GM23338 (cell line): Measurements from ENCODE around the gene ARHGEF3. TPM values are rescaled to one million over a fixed set of nuclear protein-coding genes. Genes with fewer than 3 reads are reported as not detected.

Experiments used
- ATAC-seq: fragments of 200-7000 bp; cut with Tn5 transposase; 3 replicates; pipeline ENCODE4 v1.9.1; 2020
- DNase-seq: peaks from one replicate; pipeline ENCODE4 v3.0.0-alpha.2; 2015; ENCODE audit warnings: low spot score
- H2AFZ ChIP-seq: fragments of 200-600 bp; sonication (generic); 2 replicates; pipeline ENCODE4 v1.8.0; 2016; ENCODE audit warnings: antibody characterized with exemption, mild to moderate bottlenecking, moderate library complexity
- H3F3A ChIP-seq: fragments of 200-600 bp; sonication (generic); replicated peaks from 2 replicates; pipeline ENCODE4 v1.8.0; 2017; ENCODE audit warnings: antibody characterized with exemption, mixed run types, low read depth
- H3K27ac ChIP-seq: fragments of 200-600 bp; sonication (generic); 2 replicates; pipeline ENCODE4 v1.6.1; 2016; ENCODE audit warnings: low read depth
- H3K27me3 ChIP-seq: fragments of 200-600 bp; sonication (generic); 2 replicates; pipeline ENCODE4 v1.8.0; 2016; ENCODE audit warnings: mild to moderate bottlenecking, mixed run types, moderate library complexity; ENCODE audit not compliant: insufficient read depth
- H3K36me3 ChIP-seq: fragments of 200-600 bp; sonication (generic); 2 replicates; pipeline ENCODE4 v1.8.0; 2016; ENCODE audit warnings: mild to moderate bottlenecking; ENCODE audit not compliant: insufficient read depth
- H3K4me1 ChIP-seq: fragments of 200-600 bp; sonication (generic); 2 replicates; pipeline ENCODE4 v1.8.0; 2016; ENCODE audit warnings: mild to moderate bottlenecking, moderate library complexity; ENCODE audit not compliant: insufficient read depth
- H3K4me2 ChIP-seq: fragments of 200-600 bp; sonication (generic); 2 replicates; pipeline ENCODE4 v1.7.1; 2017; ENCODE audit warnings: mixed run types
- H3K4me3 ChIP-seq: fragments of 200-600 bp; sonication (generic); 2 replicates; pipeline ENCODE4 v1.6.1; 2016; ENCODE audit warnings: mixed run types
- H3K79me2 ChIP-seq: fragments of 200-600 bp; sonication (generic); replicated peaks from 2 replicates; pipeline ENCODE4 v1.8.0; 2017; ENCODE audit warnings: mild to moderate bottlenecking; ENCODE audit not compliant: insufficient read depth
- H3K9me2 ChIP-seq: fragments of 200-600 bp; sonication (generic); 2 replicates; pipeline ENCODE4 v1.8.0; 2017; ENCODE audit not compliant: insufficient read depth
- H4K20me1 ChIP-seq: fragments of 200-600 bp; sonication (generic); replicated peaks from 2 replicates; pipeline ENCODE4 v1.8.0; 2017; ENCODE audit warnings: mild to moderate bottlenecking; ENCODE audit not compliant: insufficient read depth
- H3K27ac Mint-ChIP-seq: 2 replicates; pipeline ENCODE4 v1.8.0; 2020; ENCODE audit warnings: inconsistent platforms, mild to moderate bottlenecking, moderate library complexity, mixed read lengths
- H3K27me3 Mint-ChIP-seq: 3 replicates; pipeline ENCODE4 v1.8.0; 2022; ENCODE audit warnings: low read depth, mild to moderate bottlenecking, moderate library complexity, mixed read lengths, inconsistent platforms; ENCODE audit not compliant: insufficient read depth, poor library complexity
- H3K36me3 Mint-ChIP-seq: 3 replicates; pipeline ENCODE4 v1.8.0; 2021; ENCODE audit warnings: low read depth, mild to moderate bottlenecking, inconsistent platforms, moderate library complexity, mixed read lengths
- H3K4me1 Mint-ChIP-seq: 3 replicates; pipeline ENCODE4 v1.8.0; 2020; ENCODE audit warnings: mild to moderate bottlenecking, inconsistent platforms, mixed read lengths
- H3K4me3 Mint-ChIP-seq: 3 replicates; pipeline ENCODE4 v1.8.0; 2021; ENCODE audit warnings: moderate library complexity, mild to moderate bottlenecking, inconsistent platforms, mixed read lengths
- H3K9me3 Mint-ChIP-seq: 3 replicates; pipeline ENCODE4 v1.8.0; 2020; ENCODE audit warnings: moderate library complexity, mild to moderate bottlenecking, inconsistent platforms, mixed read lengths
- CREB1 ChIP-seq: fragments of 250-450 bp; sonication (Bioruptor Pico); IDR thresholded peaks from 2 replicates; pipeline ENCODE4 v1.5.0; 2020; ENCODE audit warnings: low read depth, mild to moderate bottlenecking, moderate library complexity
- CTCF ChIP-seq, 2 experiments: fragments of 200-600 bp in 1 of 2; sonication (generic) in 1 of 2; conservative IDR thresholded peaks; 2 replicates each; pipeline versions ENCODE4 v1.5.1 to v1.6.1; 2016 to 2017; ENCODE audit warnings: antibody characterized with exemption in 2 of 2, low read depth in 2 of 2, mild to moderate bottlenecking in 2 of 2, moderate library complexity in 1 of 2
- ETS1 ChIP-seq: IDR thresholded peaks from 2 replicates; pipeline ENCODE4 v1.6.1; 2016; ENCODE audit warnings: antibody characterized with exemption
- EZH2 ChIP-seq: fragments of 200-600 bp; sonication (generic); IDR thresholded peaks from one replicate; pipeline ENCODE4 v1.8.0; 2017; ENCODE audit warnings: antibody characterized with exemption, mild to moderate bottlenecking, low read depth; ENCODE audit not compliant: unreplicated experiment
- REST ChIP-seq: IDR thresholded peaks from one replicate; pipeline ENCODE4 v1.6.1; 2018; ENCODE audit warnings: antibody characterized with exemption; ENCODE audit not compliant: unreplicated experiment
- ZNF114 ChIP-seq: fragments of 250-450 bp; sonication (Bioruptor Pico); IDR thresholded peaks from 2 replicates; pipeline ENCODE4 v1.5.0; 2020; ENCODE audit warnings: mild to moderate bottlenecking, moderate library complexity
- ZNF331 ChIP-seq: fragments of 250-450 bp; sonication (Bioruptor Pico); IDR thresholded peaks from 2 replicates; pipeline ENCODE4 v1.5.0; 2020; ENCODE audit warnings: low read depth, mild to moderate bottlenecking, moderate library complexity
- polyA plus RNA-seq: library from polyadenylated mRNA; unstranded; fragments of >200 nt; fragmentation: Nextera tagmentation; extraction: Ambion mirVana; gene quantifications from 2 replicates; pipeline ENCODE4 v1.2.1, GENCODE V29; 2016
- total RNA-seq: library from RNA; depleted of rRNA; stranded (reverse); fragments of >200 nt; shearing (Covaris generic); gene quantifications from 2 replicates; pipeline ENCODE4 v1.2.3, GENCODE V29; 2014

The ARHGEF3 gene
- total and polyA plus RNA-seq, 2 experiments from 2014 or later, result 5.0 to 5.1 TPM

GRCh38 chr3:56772952-56773938 is 28.5 kb downstream of the ARHGEF3 start (continued):
- TF ChIP-seq CTCF (conservative IDR thresholded peaks at IDR 0.05; ENCODE audit: low read depth in 2 of 2) (no peak), CREB1 (CRISPR knock-in tag) (no peak), ETS1 (no peak), ZNF114 (CRISPR knock-in tag) (no peak)

- H3K27me3 Mint-ChIP-seq, result no peaks in the 10 kb centered on the region
- ATAC-seq (no peak), DNase-seq (no peak)
- Histone ChIP-seq H3K27me3 (no peaks in the 10 kb centered on the region), H3K36me3 (no peaks in the 10 kb centered on the region), H2AFZ (no peak overlapping the region), H4K20me1 (peaks cover 3% of the 10 kb centered on the region; the same call in 1 of the 2 replicates), H3K4me2 (no peak overlapping the region), H3K4me3 (no peak overlapping the region), H3K9me2 (no peaks in the 10 kb centered on the region), H3K4me1 (no peaks in the 10 kb centered on the region), H3F3A (no peaks in the 10 kb centered on the region), H3K27ac (no peak overlapping the region), H3K79me2 (no peaks in the 10 kb centered on the region)
- no peak overlapping the region for H3K27ac Mint-ChIP-seq
- no peaks in the 10 kb centered on the region; the same call in 2 of the 3 replicates for H3K4me1 Mint-ChIP-seq
- H3K36me3 Mint-ChIP-seq, result no peaks in the 10 kb centered on the region
- H3K9me3 Mint-ChIP-seq, result no peaks in the 10 kb centered on the region; the same call in 2 of the 3 replicates
- H3K4me3 Mint-ChIP-seq, result no peak overlapping the region
- TF ChIP-seq ZNF331 (CRISPR knock-in tag) (no peak), REST (no peak), CREB1 (CRISPR knock-in tag) (no peak), CTCF (conservative IDR thresholded peaks at IDR 0.05; ENCODE audit: low read depth in 2 of 2) (no peak), EZH2 (no peak)
Observed at GRCh38 chr3:56771376-56771775, 30.4 kb downstream of the ARHGEF3 start.
